Right renal cortex interstitium (tissue), 3 donors: ENCODE data around the gene SLC1A4. TPM values are rescaled to one million over a fixed set of nuclear protein-coding genes. Genes with fewer than 3 reads are reported as not detected.
"Not testable (repeated sequence)": the region's sequence is repeated elsewhere in the genome, so short reads cannot be mapped to it uniquely, and the experiment has no call there.

Experiments used
- DNase-seq, 3 donors: peaks; one replicate each; pipeline ENCODE4 v3.0.0-alpha.2; 2013; ENCODE audit warnings: low read depth in 3 of 3, low spot score in 2 of 3
- polyA plus RNA-seq, 3 donors: library from polyadenylated mRNA; unstranded; fragments of 120-200 nt; gene quantifications; one replicate each; pipeline ENCODE4 v1.2.1, GENCODE V29; 2013; ENCODE audit not compliant: insufficient read length in 3 of 3

SLC1A4 gene
- polyA plus RNA-seq, 3 donors = 5.9 to 8.8 (median 8.4) TPM

DNA sequence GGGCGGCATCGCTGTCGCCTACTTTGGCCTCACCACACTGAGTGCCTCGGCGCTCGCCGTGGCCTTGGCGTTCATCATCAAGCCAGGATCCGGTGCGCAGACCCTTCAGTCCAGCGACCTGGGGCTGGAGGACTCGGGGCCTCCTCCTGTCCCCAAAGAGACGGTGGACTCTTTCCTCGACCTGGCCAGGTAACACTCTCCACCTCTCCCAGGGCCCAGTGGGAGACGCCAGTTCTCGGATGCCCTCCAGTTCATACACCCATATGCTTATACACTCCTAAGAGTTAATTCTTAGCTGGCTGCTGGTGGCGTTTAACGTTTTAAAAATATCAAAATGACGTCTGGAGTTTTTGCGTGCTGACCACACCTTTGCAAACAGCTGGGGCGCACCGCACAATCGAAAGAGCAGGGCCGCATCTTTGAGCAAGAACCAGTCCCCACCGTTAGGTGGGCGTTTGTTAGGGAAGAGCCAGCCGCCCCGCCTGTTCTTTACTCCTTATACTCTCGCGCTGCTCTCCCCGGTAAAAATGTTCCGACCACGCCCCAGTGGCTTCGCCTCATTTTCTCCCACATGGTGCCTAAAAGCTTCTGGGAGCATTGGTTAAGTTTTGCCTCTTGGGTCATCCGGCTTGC is 899 bp downstream of the SLC1A4 start:
- no peak for DNase-seq

DNA sequence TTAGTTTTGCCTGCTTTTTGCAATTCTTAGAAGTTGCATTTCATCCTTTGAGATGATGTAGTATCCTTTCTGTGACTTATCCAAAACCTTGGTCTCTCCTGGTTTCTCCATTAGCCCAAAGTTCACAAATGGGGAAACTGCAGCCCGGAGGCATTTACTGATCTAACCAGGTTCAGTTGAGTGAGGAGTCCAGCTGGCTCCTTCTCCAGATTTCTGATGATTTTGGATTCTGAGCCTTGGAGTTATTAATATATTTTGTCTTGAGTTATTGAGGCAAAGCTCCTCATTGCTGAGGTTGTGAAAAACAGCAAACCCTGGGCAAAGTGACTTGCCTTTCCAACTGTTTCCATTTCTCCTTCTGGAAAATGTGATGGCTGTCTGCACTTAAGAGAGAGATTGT is 1.7 kb downstream of the SLC1A4 start:
- DNase-seq = no peak

DNA sequence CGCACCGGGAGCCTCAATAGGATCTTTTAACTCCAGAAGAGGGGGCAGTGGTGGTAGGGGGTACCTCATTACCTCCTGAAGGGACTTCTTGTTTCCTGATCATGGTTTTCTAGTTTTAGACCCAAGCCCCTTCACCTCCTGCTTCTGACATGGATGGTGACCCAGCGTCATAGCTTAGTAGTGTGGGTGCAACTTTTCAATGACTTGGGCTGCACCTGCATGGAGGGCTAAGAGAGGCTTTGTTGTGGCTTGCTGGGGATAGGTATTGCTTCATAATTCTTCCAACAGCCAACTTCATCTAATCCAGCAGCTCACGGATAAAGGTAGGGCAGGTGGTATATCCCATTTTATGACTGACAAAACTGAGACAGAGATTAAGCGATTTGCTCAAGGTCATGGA is 3.0 kb downstream of the SLC1A4 start:
- DNase-seq = no peak

DNA sequence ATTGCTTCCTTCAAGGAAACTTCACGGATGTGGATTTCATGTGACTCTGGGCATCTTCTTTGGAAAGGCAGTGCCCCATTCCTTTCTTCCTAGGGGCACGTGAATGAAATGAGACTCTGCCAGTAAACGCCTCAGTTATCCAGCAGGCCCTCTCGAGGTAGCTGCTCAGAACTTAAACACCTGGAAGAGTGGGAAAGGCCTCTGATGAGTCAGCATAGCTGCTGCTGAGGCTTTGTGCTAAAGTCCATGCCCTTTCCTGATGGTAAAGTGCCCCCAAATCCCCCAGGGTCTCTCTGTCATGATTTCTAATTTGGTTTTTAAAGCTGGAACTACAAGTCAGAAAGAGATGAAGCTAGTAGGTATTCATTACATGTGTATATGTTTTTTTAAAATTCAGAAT is 3.8 kb downstream of the SLC1A4 start:
- DNase-seq = no peak

DNA sequence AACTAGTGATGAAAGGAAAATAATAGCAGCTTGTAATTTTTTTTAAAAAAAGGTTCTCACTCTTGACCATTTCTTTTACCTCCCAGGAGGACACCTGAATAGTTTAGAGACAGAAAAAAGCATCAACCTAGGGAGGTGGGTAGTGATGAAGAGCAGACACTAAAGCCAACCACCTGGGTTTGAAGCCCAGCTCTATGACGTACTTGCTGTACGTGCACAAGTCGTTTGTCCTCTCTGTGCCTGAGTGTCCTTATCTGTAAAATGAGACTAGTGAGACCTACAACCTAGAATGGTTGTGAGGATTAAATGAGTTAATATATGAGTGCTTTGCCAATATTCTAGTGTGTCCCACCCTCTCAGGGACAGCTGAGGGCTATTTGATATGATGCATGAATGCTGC is 5.8 kb downstream of the SLC1A4 start:
- no peak for DNase-seq

DNA sequence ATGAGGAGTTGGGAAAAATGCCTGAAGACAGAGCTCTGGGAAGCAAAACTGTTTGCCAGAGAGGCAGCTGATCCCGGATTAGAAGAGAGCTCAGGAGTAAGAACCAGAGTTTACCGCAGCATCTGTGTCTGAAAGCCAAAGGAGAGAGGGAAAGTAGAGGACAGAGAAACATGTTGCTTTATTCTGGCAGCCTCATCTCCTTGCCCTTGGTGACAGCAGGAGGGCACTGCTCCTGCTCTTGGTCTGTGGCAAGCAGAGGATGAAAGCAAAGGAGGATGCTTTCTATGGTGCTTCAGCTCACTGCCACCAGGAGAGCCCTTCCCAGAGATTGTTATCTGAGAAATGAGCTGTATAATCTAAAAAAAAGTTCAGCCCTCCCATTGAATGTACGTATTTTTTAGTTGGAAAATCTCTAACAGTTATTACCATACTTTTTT is 7.7 kb downstream of the SLC1A4 start:
- no peak for DNase-seq

DNA sequence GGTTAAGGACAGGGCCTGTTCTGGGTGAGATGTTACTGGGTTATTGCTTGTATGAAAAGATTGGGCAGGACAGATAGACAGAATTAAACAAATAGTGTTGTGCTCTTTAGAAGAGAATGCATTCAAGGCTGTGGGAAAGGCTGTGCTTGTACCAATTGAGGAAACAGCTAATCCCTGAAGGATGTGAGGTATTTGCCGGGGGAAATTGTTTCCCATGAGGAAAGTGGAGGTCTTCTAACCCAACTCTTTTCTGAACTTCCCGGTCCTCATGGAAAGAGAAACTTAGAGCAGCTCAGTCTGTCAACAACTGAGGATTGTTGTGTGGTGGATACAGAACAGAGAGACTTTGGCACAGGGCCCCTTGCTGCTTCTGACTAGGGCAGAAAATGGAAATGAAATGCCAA is 9.5 kb downstream of the SLC1A4 start:
- DNase-seq = no peak

DNA sequence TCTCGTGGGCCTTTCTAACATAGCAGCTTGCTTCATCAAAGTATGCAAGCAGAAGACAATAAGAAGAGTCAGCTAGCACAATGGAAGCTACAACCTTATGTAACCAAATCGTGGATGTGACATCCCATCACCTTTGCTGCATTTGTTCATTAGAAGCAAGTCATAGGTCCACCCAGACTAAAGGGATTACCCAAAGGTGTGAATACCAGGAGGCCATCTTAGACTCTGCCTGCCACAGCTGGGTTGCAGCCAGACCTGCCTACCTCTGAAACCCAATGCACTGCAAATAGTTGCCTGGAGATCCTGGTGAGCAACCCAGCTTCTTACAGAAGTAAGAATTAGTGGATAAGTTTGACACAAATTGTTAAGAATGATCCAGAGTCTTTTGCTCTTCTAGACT is 10.6 kb downstream of the SLC1A4 start:
- no peak for DNase-seq

DNA sequence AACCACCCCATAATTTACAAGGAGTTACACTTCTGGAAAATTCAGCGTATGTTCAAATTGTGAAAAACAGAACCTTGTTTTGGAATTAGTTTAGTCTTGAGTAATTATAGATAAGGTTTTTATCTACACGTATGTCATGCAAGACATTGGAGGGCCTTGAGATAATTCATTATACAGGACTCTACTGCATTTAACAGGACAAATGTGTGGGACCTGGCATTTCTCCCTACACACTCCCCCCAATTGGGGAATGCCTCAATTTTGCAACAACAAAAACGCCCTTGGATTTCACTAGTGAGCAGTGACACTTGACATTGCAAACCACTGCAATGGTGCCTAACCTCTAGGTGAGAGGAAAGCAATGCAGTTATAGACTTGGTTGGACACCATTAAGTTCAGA is 11.4 kb downstream of the SLC1A4 start:
- DNase-seq = no peak

DNA sequence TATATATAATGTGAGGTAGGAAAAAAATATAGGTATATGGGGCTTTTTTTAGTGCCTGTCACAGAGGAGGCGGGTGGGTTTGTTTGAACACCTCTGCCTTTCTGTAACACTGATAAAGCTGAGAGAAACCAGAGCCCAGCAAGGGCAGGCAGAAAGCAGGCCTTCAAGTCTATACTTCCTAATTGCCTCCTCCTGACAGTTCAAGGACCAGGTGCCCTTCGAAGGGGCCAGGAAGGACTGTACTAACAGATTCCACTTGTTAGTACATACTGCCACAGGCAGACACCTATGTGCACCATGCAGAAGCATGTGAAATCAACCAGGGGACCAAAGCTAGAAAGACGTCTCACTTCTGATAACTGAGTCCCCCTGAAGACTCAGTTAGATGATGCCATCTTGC is 13.8 kb downstream of the SLC1A4 start:
- DNase-seq = no peak

DNA sequence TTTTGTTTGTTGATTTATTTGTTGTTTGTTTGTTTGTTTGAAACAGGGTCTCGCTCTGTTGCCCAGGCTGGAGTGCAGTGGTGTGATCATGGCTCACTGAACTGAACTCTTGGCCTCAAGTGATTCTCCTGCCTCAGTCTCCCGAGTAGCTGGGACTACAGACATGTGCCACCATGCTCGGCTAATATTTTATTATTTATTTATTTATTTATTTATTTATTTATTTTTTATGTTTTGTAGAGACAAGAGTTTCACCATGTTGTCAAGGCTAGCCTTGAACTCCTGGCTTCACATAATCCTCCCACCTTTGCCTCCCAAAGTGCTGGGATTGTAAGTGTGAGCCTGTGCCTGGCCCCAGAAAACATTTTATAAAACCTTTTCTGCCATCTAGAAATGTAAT is 15.0 kb downstream of the SLC1A4 start:
- DNase-seq = not testable (repeated sequence)

DNA sequence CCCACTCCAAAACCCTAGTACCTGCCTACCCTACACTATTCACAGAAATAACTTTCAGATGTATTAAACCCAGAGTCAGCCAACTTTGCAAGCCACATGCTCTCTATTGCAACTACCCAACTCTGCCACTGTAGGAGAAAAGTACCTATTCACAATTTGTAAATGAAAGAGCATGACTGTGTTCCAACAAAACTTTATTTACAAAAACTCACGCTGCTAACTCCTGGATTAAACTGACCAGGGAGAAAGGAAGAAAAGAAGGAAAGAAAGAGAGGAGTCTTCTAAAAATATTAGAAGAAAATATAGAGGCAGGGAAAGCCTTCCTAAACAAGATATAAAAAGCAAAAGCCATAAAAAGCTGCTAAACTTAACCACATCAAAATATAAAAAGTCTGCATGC is 24.6 kb downstream of the SLC1A4 start:
- DNase-seq = no peak

DNA sequence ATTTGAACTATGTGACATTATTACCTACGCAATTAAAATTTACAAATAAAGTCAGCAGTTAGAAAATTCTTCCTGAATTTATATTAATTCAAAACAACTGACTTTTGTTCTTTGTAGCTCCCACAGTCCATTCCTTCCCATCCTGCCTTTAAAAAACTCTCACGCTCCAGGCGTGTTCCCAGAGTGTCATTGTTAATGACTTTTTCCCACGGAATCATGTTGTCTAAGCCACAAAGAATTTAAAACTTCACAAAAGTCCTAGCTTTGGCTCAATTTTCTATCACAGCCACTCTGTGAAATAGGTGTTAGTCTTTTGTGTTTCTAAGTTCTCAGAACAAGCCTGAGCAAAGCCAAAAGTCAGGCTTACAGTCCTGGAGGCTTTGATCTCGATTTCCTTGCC is 26.5 kb downstream of the SLC1A4 start:
- DNase-seq = no peak

DNA sequence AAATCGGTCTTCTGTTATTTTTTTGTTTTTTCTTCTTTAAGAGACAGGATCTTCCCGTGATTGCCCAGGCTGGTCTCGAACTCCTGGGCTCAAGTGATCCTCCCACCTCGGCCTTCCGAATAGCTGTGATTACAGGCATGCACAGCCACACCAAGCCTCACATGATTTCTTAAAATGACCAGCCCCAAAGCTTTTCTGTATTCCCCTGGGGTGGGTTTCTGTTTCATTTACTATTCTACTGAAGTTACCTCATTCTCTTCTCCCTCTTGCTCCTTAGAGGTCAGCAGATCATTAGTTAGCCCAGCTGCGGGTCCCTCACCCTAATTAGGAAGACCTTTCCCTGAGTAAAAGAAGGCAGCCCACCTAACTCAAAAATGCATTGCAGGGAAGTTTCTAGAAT is 27.6 kb downstream of the SLC1A4 start:
- DNase-seq = no peak

DNA sequence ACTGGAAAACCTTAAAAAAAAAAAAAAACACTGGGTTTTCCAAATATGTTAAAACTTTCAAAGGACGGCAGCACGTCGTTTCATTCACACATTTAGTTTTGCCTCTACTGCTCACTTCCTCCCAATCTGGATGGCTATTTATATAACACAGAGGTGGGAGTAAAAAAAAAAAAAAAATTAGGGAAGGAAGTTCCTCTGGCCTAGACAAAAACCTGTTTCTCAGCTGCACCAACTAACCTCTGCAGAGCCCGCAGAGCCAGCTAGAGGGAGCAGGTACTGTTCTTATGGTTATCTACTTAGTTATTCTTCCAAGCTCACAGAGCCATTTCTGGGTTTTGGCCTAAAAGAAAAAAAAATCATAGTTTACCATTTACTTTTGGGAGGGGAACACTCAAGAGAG is 28.1 kb downstream of the SLC1A4 start:
- DNase-seq = no peak

DNA sequence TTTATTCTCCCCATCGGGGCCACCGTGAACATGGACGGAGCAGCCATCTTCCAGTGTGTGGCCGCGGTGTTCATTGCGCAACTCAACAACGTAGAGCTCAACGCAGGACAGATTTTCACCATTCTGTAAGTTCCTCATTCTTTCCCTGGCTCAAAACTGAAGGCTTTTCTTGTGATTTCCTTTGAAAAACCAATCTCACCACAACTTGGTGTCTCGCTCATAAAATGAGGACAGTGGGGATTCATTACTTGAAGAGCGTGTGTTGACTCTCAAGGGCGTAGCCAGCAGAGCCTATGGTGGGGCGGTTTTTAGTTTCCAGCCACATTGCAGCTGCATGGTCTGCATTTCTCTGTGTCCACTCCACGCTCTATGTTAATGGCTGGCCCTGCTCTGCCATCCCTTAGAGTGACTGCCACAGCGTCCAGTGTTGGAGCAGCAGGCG is 29.0 kb downstream of the SLC1A4 start:
- DNase-seq = no peak

DNA sequence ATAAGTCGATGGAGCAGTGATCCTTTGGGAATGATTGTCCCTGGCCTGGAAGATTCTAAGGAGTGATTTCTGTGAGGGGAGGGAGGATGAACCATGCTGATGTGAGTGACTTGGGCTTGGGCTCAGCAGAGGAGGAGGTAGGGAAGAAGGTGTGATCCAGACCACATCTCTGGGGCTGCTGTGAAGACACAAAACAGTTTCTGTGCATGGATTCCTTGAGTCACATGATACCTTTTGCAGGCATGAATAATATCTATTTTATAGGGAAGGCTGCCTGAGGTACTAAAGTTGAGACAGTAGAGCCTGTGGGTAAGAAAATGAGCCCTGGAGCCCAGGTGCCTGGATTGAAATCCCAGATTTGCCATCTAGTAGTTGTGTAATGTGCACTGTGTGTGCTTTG is 29.8 kb downstream of the SLC1A4 start:
- no peak for DNase-seq

DNA sequence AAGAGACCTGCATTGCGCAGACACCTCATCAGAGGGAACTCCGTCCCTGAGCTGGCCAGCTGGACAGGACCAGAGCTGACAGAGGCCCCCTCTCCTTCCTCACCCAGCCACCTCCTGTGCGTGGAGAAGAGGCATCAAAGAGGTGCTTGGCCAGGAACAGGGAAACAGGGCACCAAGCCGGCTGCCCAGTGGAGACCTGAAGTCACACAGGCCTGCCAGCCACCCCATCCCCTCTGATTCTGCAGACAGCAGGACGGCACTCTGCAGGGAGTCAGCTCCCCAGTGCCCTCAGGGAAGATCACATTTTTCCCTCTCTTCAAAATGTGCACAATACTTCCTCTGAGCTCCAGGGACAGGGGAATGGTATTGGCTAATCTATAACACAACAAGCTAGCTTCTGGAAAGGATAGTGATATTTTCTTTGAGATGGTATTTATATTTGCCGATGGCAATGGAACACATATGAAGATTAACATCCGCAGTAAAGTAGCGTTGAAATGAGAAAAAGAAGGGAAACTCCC is 30.5 kb downstream of the SLC1A4 start:
- DNase-seq = no peak

DNA sequence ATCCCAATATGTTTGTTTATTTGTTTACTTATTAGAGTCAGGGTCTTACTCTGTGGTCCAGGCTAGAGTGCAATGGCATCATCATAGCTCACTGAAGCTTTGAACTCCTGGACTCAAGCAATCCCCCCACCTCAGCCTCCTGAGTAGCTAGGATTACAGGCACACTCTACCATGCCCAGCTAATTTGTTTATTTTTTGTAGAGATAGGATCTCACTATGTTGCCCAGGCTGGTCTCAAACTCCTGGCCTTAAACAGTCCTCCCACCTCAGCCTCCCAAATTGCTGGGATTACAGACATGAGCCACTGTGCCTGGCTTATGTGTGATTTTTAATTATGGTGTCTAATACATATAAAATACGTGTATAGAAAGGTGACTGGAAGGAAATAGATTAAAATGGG is 31.1 kb downstream of the SLC1A4 start:
- DNase-seq = not testable (repeated sequence)

DNA sequence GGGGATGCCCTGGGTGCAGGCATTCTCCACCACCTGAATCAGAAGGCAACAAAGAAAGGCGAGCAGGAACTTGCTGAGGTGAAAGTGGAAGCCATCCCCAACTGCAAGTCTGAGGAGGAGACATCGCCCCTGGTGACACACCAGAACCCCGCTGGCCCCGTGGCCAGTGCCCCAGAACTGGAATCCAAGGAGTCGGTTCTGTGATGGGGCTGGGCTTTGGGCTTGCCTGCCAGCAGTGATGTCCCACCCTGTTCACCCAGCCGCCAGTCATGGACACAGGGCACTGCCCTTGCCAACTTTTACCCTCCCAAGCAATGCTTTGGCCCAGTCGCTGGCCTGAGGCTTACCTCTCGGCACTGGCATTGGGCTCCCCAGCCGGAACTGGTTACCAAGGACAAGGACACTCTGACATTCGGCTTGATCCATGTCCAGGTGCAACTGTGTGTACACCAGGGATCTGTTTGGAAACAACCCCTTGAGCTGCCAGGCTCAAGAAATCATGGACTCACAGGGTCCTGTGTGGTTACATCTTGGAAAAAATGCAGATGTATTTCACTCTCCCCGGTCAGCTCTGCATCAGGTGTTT is 31.8 kb downstream of the SLC1A4 start:
- DNase-seq = no peak

DNA sequence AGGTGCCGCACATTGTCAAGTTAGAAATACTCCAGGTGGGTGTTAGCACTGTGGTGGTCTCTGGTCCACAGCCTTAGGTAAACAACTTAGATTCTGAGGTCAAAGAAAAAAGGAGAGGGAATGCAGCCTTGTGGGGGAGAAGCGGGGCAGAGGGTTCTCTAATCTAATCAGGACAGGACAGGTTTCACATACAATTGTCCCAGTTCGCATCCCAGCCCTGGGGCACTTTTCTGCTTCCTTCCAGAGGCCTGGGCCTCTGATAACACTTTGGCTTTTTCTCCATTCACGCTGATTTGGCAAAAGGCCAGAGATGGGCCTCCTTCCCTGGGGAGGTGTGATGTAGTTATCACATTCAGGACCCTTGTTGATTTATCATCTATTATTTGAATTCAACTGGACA is 32.5 kb downstream of the SLC1A4 start:
- no peak for DNase-seq

DNA sequence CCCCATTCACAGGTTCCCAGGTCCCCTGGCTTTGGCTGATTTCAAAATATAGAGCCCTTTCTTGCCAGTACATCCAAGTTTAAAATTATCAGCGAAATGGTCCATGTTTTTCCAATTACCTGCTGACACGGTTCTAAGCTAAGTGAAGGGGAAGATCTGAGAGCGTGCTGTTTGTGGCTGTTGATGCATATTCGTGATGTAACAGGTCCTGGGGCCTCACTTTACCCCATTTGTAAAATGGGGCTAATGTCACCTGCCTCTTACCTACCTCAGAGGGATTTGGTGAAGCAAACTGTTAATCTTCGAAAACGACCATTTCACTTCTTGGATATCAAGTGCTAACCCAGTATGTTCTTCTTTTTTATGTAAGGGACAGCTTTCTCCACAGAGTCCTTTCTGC is 33.0 kb downstream of the SLC1A4 start:
- no peak for DNase-seq

DNA sequence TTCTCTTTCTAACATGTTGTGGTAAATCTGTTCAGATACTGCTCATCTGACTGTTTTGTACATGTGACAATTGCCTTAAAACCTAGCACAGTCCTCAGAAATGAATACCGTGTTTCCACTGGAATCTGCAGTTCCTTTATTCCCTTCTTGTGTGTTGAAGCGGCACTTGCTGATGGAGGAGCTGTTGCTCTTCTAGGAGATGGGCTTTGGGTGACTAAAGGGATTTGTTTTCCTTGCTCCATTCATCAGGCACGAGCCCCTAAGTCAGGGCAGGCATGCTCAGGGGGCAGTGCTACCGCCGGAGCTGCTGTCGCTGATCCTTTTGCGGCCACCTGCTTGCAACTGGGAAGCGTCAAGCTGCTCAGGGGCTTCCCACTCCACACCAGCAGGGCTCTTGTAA is 34.5 kb downstream of the SLC1A4 start:
- no peak for DNase-seq
